NB4 (cell line): ENCODE results near the gene SEPTIN2.

Experiments used
- CTCF ChIP-seq: IDR thresholded peaks from one replicate; pipeline ENCODE4 v1.5.1; 2012; ENCODE audit warnings: low read depth, low read length
- MYC ChIP-seq: IDR thresholded peaks from 2 replicates; pipeline ENCODE4 v1.6.1; 2011; ENCODE audit warnings: low read depth, low read length
- POLR2A ChIP-seq: IDR thresholded peaks from 2 replicates; pipeline ENCODE4 v1.6.1; 2011; ENCODE audit warnings: mild to moderate bottlenecking; ENCODE audit not compliant: insufficient read length; ENCODE audit errors: extremely low read depth
- TF ChIP-seq, protein P1 (sequence below): IDR thresholded peaks from 2 replicates; pipeline ENCODE4 v1.6.1; 2011; ENCODE audit warnings: low read depth, low read length

DNA sequence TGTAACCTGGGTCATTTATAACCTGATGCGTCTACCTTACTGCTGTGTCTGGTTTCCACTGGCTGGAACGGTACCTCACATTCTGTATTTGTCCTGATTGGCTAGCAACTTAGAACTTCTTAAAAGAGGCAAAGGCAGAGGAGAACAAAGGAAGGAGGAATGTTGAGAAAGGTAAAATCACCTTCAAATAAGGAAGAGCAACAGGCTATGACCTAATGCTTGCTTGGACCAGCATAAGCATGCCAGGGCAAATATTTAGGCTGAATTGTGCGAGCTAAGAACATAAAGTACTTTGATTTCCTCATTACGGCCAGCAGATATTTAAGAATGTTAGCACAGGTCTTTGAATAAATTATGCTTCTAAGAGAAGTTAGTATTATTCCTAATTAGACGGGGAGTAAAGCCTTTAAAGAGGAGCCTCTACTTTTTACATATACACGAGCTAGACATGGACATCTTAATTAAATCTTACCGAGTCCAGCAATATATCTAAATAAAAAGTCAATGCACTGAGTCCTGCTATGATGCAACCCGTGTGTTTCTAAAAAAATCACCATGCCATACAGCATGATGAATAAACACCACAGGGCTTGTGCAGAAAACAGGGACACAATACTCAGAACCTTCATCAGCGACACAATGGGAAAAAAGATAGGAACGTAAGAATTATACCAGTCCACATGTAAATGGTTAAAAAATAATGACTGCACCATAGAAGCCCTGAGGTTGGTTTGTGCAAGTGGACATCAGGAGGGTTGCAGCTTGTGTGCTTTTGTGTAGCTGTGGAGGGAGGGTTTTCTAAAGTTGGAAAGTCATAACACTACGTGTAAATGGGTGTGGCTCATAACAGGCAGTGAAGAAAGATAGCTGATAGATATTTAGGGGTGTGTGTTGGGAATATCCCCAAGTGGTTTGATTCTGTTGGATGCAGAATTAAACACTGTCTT, 14.2 kb downstream of the SEPTIN2 start:
- TF ChIP-seq, protein P1, sequence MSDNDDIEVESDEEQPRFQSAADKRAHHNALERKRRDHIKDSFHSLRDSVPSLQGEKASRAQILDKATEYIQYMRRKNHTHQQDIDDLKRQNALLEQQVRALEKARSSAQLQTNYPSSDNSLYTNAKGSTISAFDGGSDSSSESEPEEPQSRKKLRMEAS = no peak
- TF ChIP-seq CTCF (no peak), POLR2A (no peak), MYC (no peak)
